Measurements from ENCODE around the gene TYMS. TPM values are rescaled to one million over a fixed set of nuclear protein-coding genes. Genes with fewer than 3 reads are reported as not detected.

The TYMS gene
- total RNA-seq, 1 experiment from 2014 or later = 140 TPM

- Histone ChIP-seq H2AFZ (ENCODE audit: low read length) (no peak overlapping the region), H3K27ac (ENCODE audit: insufficient read length, low read depth, low read length) (no peak overlapping the region), H2BK20ac (ENCODE audit: low read depth, low read length, poor library complexity, severe bottlenecking) (no peak overlapping the region), H2BK120ac (ENCODE audit: low read depth, low read length, poor library complexity, severe bottlenecking) (no peak overlapping the region), H3K27me3 (ENCODE audit: insufficient read depth, low read length) (no peaks in the 10 kb centered on the region), H4K20me1 (ENCODE audit: control insufficient read depth, insufficient read depth, insufficient read length) (no peaks in the 10 kb centered on the region), H3K14ac (ENCODE audit: insufficient read depth, low read length) (no peak overlapping the region), H3K79me2 (ENCODE audit: insufficient read depth, low read length) (no peaks in the 10 kb centered on the region), H3K4me2 (ENCODE audit: insufficient read depth, insufficient read length, low read length) (no peak overlapping the region), H4K8ac (replicated peaks; ENCODE audit: insufficient read length, low read depth, low read length) (no peak overlapping the region), H4K5ac (ENCODE audit: insufficient read length, low read depth, low read length) (no peak overlapping the region), H3K79me1 (ENCODE audit: insufficient read depth, low read depth, low read length, poor library complexity, severe bottlenecking) (no peaks in the 10 kb centered on the region), H2BK12ac (ENCODE audit: insufficient read length, low read depth, low read length) (no peak overlapping the region), H3K18ac (ENCODE audit: insufficient read length, low read depth, low read length) (no peak overlapping the region), H3K9me3 (ENCODE audit: control insufficient read depth, low read depth, low read length) (no peaks in the 10 kb centered on the region), H3K23me2 (ENCODE audit: insufficient read length, low read depth, low read length, poor library complexity, severe bottlenecking) (no peaks in the 10 kb centered on the region), H3T11ph (ENCODE audit: low read length) (no peak overlapping the region), H2BK15ac (ENCODE audit: low read depth, low read length) (no peak overlapping the region), H2BK5ac (ENCODE audit: insufficient read length, low read length) (no peak overlapping the region), H4K91ac (ENCODE audit: insufficient read length, low read depth, low read length) (no peak overlapping the region), H3K56ac (ENCODE audit: insufficient read length, low read depth, low read length) (no peak overlapping the region), H2AK5ac (ENCODE audit: insufficient read length, low read length) (no peak overlapping the region), H3K4ac (ENCODE audit: low read depth, low read length) (no peak overlapping the region), H3K23ac (ENCODE audit: insufficient read length, low read depth, low read length) (no peak overlapping the region), H3K9ac (ENCODE audit: extremely low read depth, insufficient read length, low read length) (no peak overlapping the region), H3K4me1 (ENCODE audit: insufficient read depth, low read length) (no peaks in the 10 kb centered on the region)
- DNase-seq = no peak
- Mint-ChIP-seq H3K27ac (no peak overlapping the region), H3K36me3 (ENCODE audit: insufficient read depth in 1 of 3, low read depth in 3 of 3) (no peaks in the 10 kb centered on the region), H3K27me3 (ENCODE audit: low read depth) (peaks cover 9% of the 10 kb centered on the region), H3K4me1 (peaks cover 6 to 8% of the 10 kb centered on the region in 2 experiments), H3K9me3 (no peaks in the 10 kb centered on the region), H3K4me3 (no peak overlapping the region)
- TF ChIP-seq CTCF (conservative IDR thresholded peaks at IDR 0.05) = no peak
- WGBS (ENCODE audit: extremely low coverage, insufficient read length, low lambda C conversion rate) = no CpG with 5 or more reads among the region's 6 CpGs
These were observed 35.2 kb upstream of the TYMS start for GRCh38 chr18:622289-622688.
